ENCODE measurements around the gene OSBPL3.
"Not testable (repeated sequence)": the region's sequence is repeated elsewhere in the genome, so short reads cannot be mapped to it uniquely, and the experiment has no call there.

Gene OSBPL3

GRCh38 chr7:24801883-24802282, 178.1 kb downstream of the OSBPL3 start:
- no peak for TF ChIP-seq CTCF (IDR thresholded peaks at IDR 0.05; ENCODE audit: insufficient read depth, low read depth, low read length, missing control alignments)
- no peak for DNase-seq (ENCODE audit: low read depth)
- no peak overlapping the region for H3K4me3 ChIP-seq (ENCODE audit: low read depth, low read length)

GRCh38 chr7:24800667-24801066, 179.3 kb downstream of the OSBPL3 start:
- DNase-seq (ENCODE audit: low read depth), result no peak
- no peak for TF ChIP-seq CTCF (IDR thresholded peaks at IDR 0.05; ENCODE audit: insufficient read depth, low read depth, low read length, missing control alignments)
- no peak overlapping the region for H3K4me3 ChIP-seq (ENCODE audit: low read depth, low read length)

DNA sequence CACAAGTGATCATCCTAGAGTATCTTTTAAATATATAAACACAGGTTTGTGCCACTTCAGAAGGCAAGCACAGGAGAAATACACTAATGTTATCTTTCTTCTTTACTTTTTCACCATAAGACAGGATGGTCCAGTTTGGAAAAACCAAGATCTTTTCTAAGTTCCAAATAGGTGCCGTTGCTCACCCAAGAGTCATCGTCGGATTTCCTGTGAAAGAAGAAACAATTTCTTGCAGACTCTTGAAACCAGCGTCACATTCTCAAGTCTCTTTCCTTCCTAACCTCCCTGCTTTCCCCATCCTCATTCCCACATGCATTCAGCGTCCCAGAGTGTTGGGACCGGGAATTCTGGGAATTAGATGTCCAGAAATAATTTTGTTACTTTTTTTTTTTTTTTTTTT, 179.9 kb downstream of the OSBPL3 start:
- no peak for TF ChIP-seq CTCF (IDR thresholded peaks at IDR 0.05; ENCODE audit: insufficient read depth, low read depth, low read length, missing control alignments)
- DNase-seq (ENCODE audit: low read depth), result no peak
- H3K4me3 ChIP-seq (ENCODE audit: low read depth, low read length), result no peak overlapping the region

- no peak for DNase-seq (ENCODE audit: low read depth)
- TF ChIP-seq CTCF (IDR thresholded peaks at IDR 0.05; ENCODE audit: insufficient read depth, low read depth, low read length, missing control alignments), result no peak
- no peak overlapping the region for H3K4me3 ChIP-seq (ENCODE audit: low read depth, low read length)
Observed at GRCh38 chr7:24799506-24799905, 180.5 kb downstream of the OSBPL3 start.

GRCh38 chr7:24798261-24798660, 181.7 kb downstream of the OSBPL3 start:
- no peak for TF ChIP-seq CTCF (IDR thresholded peaks at IDR 0.05; ENCODE audit: insufficient read depth, low read depth, low read length, missing control alignments)
- no peak for DNase-seq (ENCODE audit: low read depth)
- no peak overlapping the region for H3K4me3 ChIP-seq (ENCODE audit: low read depth, low read length)

GRCh38 chr7:24797270-24797669, 182.7 kb downstream of the OSBPL3 start:
- no peak for TF ChIP-seq CTCF (IDR thresholded peaks at IDR 0.05; ENCODE audit: insufficient read depth, low read depth, low read length, missing control alignments)
- DNase-seq (ENCODE audit: low read depth), result no peak
- H3K4me3 ChIP-seq (ENCODE audit: low read depth, low read length), result no peak overlapping the region

GRCh38 chr7:24795407-24795767, 184.6 kb downstream of the OSBPL3 start:
- no peak for DNase-seq (ENCODE audit: low read depth)
- no peak overlapping the region for H3K4me3 ChIP-seq (ENCODE audit: low read depth, low read length)
- no peak for TF ChIP-seq CTCF (IDR thresholded peaks at IDR 0.05; ENCODE audit: insufficient read depth, low read depth, low read length, missing control alignments)

GRCh38 chr7:24794751-24795406, 185.1 kb downstream of the OSBPL3 start:
- DNase-seq (ENCODE audit: low read depth); H3K4me3 ChIP-seq (ENCODE audit: low read depth, low read length): not testable (repeated sequence)
